Thyroid gland (tissue), 4 donors: ENCODE data around the gene KRT38. TPM values are rescaled to one million over a fixed set of nuclear protein-coding genes. Genes with fewer than 3 reads are reported as not detected.

ENCODE experiments used
- DNase-seq, 2 donors: peaks; one replicate each; pipeline ENCODE4 v3.0.0-alpha.2; 2019
- H3K27ac ChIP-seq, 3 donors: fragments of 200-600 bp; sonication (generic); 1 replicate in 2 of 3; 2 replicates in 1 of 3; pipeline ENCODE4 v1.5.1; 2016 to 2019; ENCODE audit warnings: mild to moderate bottlenecking in 1 of 3, moderate library complexity in 1 of 3
- H3K27me3 ChIP-seq: fragments of 200-600 bp; sonication (generic); one replicate; pipeline ENCODE4 v1.5.1; 2019
- H3K36me3 ChIP-seq, 2 donors: fragments of 200-600 bp; sonication (generic); one replicate each; pipeline ENCODE4 v1.5.1; 2016 to 2019
- H3K4me1 ChIP-seq, 2 donors: fragments of 200-600 bp; sonication (generic); one replicate each; pipeline ENCODE4 v1.5.1; 2017 to 2019
- H3K4me3 ChIP-seq, 3 donors: fragments of 200-600 bp; sonication (generic); replicated peaks in 1 of 3; 1 replicate in 2 of 3; 2 replicates in 1 of 3; pipeline ENCODE4 v1.5.1; 2016; ENCODE audit warnings: mild to moderate bottlenecking in 1 of 3
- H3K9me3 ChIP-seq: fragments of 200-600 bp; sonication (generic); one replicate; pipeline ENCODE4 v1.5.1; 2017
- CTCF ChIP-seq, 6 experiments: fragments of 200-600 bp in 3 of 6; fragments of 450-650 bp in 3 of 6; sonication (generic) in 3 of 6; IDR thresholded peaks; one replicate each; pipeline ENCODE4 v1.5.1; 2016 to 2019; ENCODE audit warnings: antibody characterized with exemption in 6 of 6, mild to moderate bottlenecking in 2 of 6, inconsistent platforms in 1 of 6, moderate library complexity in 1 of 6
- POLR2A ChIP-seq, 2 donors: fragments of 450-650 bp; IDR thresholded peaks; one replicate each; pipeline ENCODE4 v1.6.1; 2017; ENCODE audit warnings: antibody characterized with exemption in 2 of 2, mild to moderate bottlenecking in 2 of 2, moderate library complexity in 1 of 2
- WGBS, 2 donors: methylation state at CpG; one replicate each; pipeline ENCODE4 v1.1.5; 2017; 5-methylcytosine and 5-hydroxymethylcytosine counted together
- intact Hi-C: fragments of 100-400 bp; cut with DNase I; formaldehyde crosslinking; loops from one replicate; pipeline ENCODE4 v1.15.1; 2023
- total RNA-seq, 4 donors: library from RNA; depleted of rRNA; stranded (reverse); fragments of >200 nt; gene quantifications; one replicate each; pipeline ENCODE4 v1.2.3, GENCODE V29; 2016

KRT38 gene
- total RNA-seq, 4 donors from 2014 or later, result not detected

GRCh38 chr17:41455236-41455635 is 14.5 kb upstream of the KRT38 start:
- Histone ChIP-seq H3K27ac (no peak overlapping the region), H3K36me3 (no peaks in the 10 kb centered on the region), H3K27me3 (no peaks in the 10 kb centered on the region), H3K4me3 (no peak overlapping the region), H3K4me1 (no peaks in the 10 kb centered on the region), H3K9me3 (no peaks in the 10 kb centered on the region)
- 71 to 100% methylated on average over 1 of the region's 1 CpG for WGBS, 2 donors
- intact Hi-C loops, result no loop called here
- TF ChIP-seq POLR2A (IDR thresholded peaks at IDR 0.05) (no peak), CTCF (IDR thresholded peaks at IDR 0.05) (no peak)
- DNase-seq, result no peak

GRCh38 chr17:41453066-41453465 is 12.3 kb upstream of the KRT38 start:
- TF ChIP-seq POLR2A (IDR thresholded peaks at IDR 0.05), result no peak
- TF ChIP-seq CTCF (IDR thresholded peaks at IDR 0.05), result no peak
- Histone ChIP-seq H3K36me3 (no peaks in the 10 kb centered on the region), H3K27me3 (no peaks in the 10 kb centered on the region), H3K27ac (no peak overlapping the region), H3K4me3 (no peak overlapping the region), H3K9me3 (no peaks in the 10 kb centered on the region), H3K4me1 (no peaks in the 10 kb centered on the region)
- DNase-seq, result no peak
- WGBS, 2 donors, result 92 to 94% methylated on average over 3 of the region's 3 CpGs
- intact Hi-C loops, result no loop called here

- intact Hi-C loops, result no loop called here
- WGBS, 2 donors, result 45 to 56% methylated on average over 4 of the region's 4 CpGs
- Histone ChIP-seq H3K36me3 (no peaks in the 10 kb centered on the region), H3K27me3 (no peaks in the 10 kb centered on the region), H3K4me3 (no peak overlapping the region), H3K4me1 (no peaks in the 10 kb centered on the region), H3K27ac (no peak overlapping the region), H3K9me3 (no peaks in the 10 kb centered on the region)
- TF ChIP-seq CTCF (IDR thresholded peaks at IDR 0.05), result no peak
- no peak for TF ChIP-seq POLR2A (IDR thresholded peaks at IDR 0.05)
- peak; percentile 8 to 25 for DNase-seq
These were observed 11.5 kb upstream of the KRT38 start for GRCh38 chr17:41452281-41452680.

- 88 to 91% methylated on average over 2 of the region's 2 CpGs for WGBS, 2 donors
- DNase-seq, result no peak
- Histone ChIP-seq H3K9me3 (no peaks in the 10 kb centered on the region), H3K27ac (no peak overlapping the region), H3K4me3 (no peak overlapping the region), H3K4me1 (no peaks in the 10 kb centered on the region), H3K36me3 (no peaks in the 10 kb centered on the region), H3K27me3 (no peaks in the 10 kb centered on the region)
- intact Hi-C loops, result no loop called here
- TF ChIP-seq CTCF (IDR thresholded peaks at IDR 0.05) (no peak), POLR2A (IDR thresholded peaks at IDR 0.05) (no peak)
These were observed 10.5 kb upstream of the KRT38 start for GRCh38 chr17:41451154-41451728.

- 89 to 91% methylated on average over 5 to 6 of the region's 6 CpGs for WGBS, 2 donors
- H3K9me3 ChIP-seq, result no peaks in the 10 kb centered on the region
- no peaks in the 10 kb centered on the region for H3K36me3 ChIP-seq
- H3K27me3 ChIP-seq, result no peaks in the 10 kb centered on the region
- H3K4me3 ChIP-seq, result no peak overlapping the region
- TF ChIP-seq POLR2A (IDR thresholded peaks at IDR 0.05) (no peak), CTCF (IDR thresholded peaks at IDR 0.05) (no peak)
- intact Hi-C loops, result no loop called here
- no peaks in the 10 kb centered on the region for H3K4me1 ChIP-seq
- H3K27ac ChIP-seq, result no peak overlapping the region
- no peak for DNase-seq
These were observed 8.2 kb upstream of the KRT38 start for GRCh38 chr17:41449008-41449407.
